ENCODE measurements around the gene GDF10. TPM values are rescaled to one million over a fixed set of nuclear protein-coding genes. Genes with fewer than 3 reads are reported as not detected.

Gene GDF10
- total and polyA plus RNA-seq, 9 of the 15 experiments (the other 6 are each of a cell fraction or from before 2014, with no cell fraction given) = 0.03 to 0.20 (median 0.11) TPM; not detected in 6

DNA sequence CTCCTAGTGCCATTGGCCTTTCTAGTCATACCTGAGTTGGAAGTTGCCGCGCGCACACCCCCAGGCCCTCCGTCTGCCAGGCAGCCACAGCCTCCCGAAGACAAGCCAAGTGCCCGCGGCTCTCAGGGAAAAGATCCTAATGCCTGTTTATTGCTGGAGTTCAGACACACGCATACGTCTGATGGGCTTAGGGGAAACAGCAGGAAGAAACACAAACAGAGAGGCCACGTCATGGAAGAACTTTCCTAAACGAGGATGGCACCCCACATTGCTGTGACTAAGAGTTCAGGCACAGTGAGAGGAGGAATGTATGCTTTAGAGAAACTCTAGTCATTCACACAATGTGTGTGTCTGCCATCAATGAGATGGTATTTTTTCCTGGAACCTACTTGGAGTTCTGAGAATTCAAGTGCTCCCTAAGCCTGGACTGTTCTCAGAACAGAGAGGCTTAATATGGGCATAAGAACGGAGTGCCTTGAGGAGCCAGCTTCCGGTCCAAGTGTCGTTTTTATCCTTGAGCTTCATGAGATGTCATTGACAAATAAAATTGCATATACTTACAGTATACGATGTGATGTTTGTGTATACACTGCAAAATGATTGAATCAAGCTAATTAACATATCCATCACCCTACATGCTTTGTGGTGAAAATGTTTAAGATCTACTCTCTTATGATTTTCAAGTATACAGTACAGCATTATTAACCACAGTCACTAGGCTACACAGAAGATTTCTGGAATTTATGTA is 36.6 kb downstream of the GDF10 start (continued):
- TF ChIP-seq ZNF592 (IDR thresholded peaks at IDR 0.05) (peak; percentile 87), MEIS2 (IDR thresholded peaks at IDR 0.05; ENCODE audit: partially characterized antibody) (peak; percentile 41), NCOA1 (IDR thresholded peaks at IDR 0.05; ENCODE audit: low read depth) (peak; percentile 51; the same call in 1 of the 2 replicates), PTRF (tag; IDR thresholded peaks at IDR 0.05) (peak; percentile 30; the same call in 1 of the 2 replicates), MTA1 (IDR thresholded peaks at IDR 0.05; ENCODE audit: borderline replicate concordance) (no peak), ZNF668 (CRISPR knock-in tag; IDR thresholded peaks at IDR 0.05) (0 out of 2 replicates have a peak, but pooled peaks have one; percentile 19), PPARD (CRISPR knock-in tag; IDR thresholded peaks at IDR 0.05) (no peak), FOSL1 (tag; conservative IDR thresholded peaks at IDR 0.05) (peak; percentile 82), TRIM28 (IDR thresholded peaks at IDR 0.05) (no peak), TBP (optimal IDR thresholded peaks at IDR 0.05; ENCODE audit: low read depth, low read length) (peak; percentile 22), TCF7L2 (IDR thresholded peaks at IDR 0.05; ENCODE audit: low read depth, low read length) (no peak), RBBP5 (IDR thresholded peaks at IDR 0.05; ENCODE audit: borderline replicate concordance, insufficient read depth, low read length, poor library complexity, severe bottlenecking) (peak; percentile 64), RBFOX2 (IDR thresholded peaks at IDR 0.05; ENCODE audit: low read depth, low read length) (peak; percentile 58), CBX3 (IDR thresholded peaks at IDR 0.05; ENCODE audit: borderline replicate concordance in 1 of 2, low read length in 2 of 2) (no peak), DPF2 (IDR thresholded peaks at IDR 0.05) (peak; percentile 85; the same call in 1 of the 2 replicates), ZBTB2 (IDR thresholded peaks at IDR 0.05) (0 out of 2 replicates have a peak, but pooled peaks have one; percentile 36), HDAC2 (IDR thresholded peaks at IDR 0.05) (peak; percentile 61; the same call in 1 of the 2 replicates), KLF6 (CRISPR knock-in tag; IDR thresholded peaks at IDR 0.05; ENCODE audit: borderline replicate concordance) (no peak), KLF16 (IDR thresholded peaks at IDR 0.05) (no peak), STAT6 (CRISPR knock-in tag; IDR thresholded peaks at IDR 0.05) (no peak)
- TF ChIP-seq, protein P1, sequence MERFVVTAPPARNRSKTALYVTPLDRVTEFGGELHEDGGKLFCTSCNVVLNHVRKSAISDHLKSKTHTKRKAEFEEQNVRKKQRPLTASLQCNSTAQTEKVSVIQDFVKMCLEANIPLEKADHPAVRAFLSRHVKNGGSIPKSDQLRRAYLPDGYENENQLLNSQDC (CRISPR knock-in tag; IDR thresholded peaks at IDR 0.05) = no peak

Data from K562 (cell line).